Stimulated activated CD4-positive, alpha-beta T cell treated with anti-CD3 and anti-CD28 coated beads, Interleukin-15, amount 100 ng/mL, for 24 hours (primary cell): ENCODE data around the gene PLPPR4.
"Not testable (repeated sequence)": the region's sequence is repeated elsewhere in the genome, so short reads cannot be mapped to it uniquely, and the experiment has no call there.

ENCODE experiments used
- DNase-seq: peaks from one replicate; pipeline ENCODE4 v3.0.0-alpha.2; 2020

The PLPPR4 gene

DNA sequence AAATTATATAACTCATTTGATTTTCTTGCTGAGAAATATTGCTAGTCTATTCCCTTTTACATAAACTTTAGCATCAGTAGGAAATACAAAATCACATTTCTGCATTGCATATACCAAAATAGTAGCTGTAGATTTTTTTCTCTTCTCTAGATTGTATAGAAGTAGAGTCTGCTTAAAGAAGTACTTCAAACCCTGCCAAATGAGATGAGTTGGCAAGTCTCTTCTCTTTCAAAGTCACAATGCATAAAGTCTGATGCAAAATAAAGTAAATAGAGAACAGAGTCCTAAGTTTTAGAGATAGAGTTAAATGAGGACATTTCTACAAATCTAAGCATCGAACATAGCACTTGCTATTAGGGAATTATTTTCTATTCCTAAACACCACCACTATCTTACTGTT is 6.4 kb downstream of the PLPPR4 start:
- DNase-seq, result no peak

DNA sequence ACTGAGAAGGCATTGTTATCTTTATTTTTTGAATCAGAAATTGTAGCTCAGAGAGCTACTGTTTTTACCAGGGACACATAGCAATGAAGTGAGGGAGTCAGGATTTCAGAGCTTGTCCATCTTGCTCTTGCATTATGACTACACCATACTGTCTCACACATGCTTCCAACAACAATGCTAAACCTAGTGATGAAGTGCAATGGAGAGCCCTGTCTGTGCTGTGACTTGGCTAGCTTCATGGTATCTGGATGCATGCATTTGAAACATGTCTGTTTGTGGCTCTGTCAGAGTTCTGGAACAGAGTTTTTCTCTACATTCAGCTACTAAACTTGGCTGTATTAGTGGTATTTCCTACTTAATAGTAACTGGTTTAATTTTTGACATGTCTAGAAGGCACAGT is 7.0 kb downstream of the PLPPR4 start:
- DNase-seq, result no peak

DNA sequence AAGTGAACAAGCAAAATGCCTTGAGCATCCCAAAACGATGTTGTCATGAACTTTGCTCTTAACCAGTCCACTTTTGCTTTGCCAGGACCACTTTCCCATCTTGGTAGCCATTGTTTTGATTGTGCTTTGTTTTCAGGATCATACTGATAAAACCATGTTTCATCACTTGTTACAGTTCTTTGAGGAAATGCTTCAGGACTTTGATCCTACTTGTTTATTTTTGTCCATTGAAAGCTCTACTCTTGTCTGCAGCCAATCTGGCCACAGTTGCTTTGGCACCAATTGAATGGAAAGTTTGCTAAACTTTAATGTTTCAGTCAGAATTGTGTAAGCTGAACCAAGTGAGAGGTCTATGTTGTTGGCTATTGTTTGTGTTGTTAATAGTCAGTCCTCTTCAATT is 12.8 kb downstream of the PLPPR4 start:
- no peak for DNase-seq

- DNase-seq, result no peak
Measured at GRCh38 chr1:99279525-99279924, 15.2 kb downstream of the PLPPR4 start.

DNA sequence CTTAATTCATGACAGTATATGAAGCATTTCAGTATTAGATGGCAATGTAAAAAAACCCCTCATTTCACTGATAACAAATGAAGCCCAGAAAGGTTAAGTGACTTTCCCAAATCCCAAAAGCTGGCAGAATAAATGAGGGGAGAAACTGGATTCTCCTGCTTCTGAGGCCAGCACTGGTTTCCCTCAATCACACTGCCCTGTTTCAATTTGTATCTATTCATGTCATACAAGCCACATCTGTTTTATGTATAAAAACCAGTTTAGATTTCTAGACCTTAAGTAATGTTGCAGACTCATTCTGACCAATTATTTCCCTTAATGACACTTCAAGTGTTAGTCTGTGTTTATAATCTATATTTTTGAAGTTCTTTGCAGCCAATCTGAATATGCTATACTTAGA is 16.8 kb downstream of the PLPPR4 start:
- no peak for DNase-seq

GRCh38 chr1:99282536-99282935 is 18.2 kb downstream of the PLPPR4 start:
- no peak for DNase-seq

DNA sequence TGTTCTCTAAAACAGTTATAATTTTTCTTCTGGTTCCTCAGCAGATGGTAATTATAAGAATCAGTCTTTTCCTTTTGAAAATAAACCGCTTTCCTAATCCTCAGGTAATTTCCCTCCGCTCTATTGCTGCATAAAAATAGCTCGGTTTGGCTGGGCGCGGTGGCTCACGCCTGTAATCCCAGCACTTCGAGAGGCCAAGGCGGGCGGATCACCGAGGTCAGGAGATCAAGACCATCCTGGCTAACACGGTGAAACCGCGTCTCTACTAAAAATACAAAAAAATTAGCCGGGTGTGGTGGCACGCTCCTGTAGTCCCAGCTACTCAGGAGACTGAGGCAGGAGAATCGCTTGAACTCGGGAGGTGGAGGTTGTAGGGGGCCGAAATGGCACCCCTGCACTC is 19.2 kb downstream of the PLPPR4 start:
- not testable (repeated sequence) for DNase-seq

DNA sequence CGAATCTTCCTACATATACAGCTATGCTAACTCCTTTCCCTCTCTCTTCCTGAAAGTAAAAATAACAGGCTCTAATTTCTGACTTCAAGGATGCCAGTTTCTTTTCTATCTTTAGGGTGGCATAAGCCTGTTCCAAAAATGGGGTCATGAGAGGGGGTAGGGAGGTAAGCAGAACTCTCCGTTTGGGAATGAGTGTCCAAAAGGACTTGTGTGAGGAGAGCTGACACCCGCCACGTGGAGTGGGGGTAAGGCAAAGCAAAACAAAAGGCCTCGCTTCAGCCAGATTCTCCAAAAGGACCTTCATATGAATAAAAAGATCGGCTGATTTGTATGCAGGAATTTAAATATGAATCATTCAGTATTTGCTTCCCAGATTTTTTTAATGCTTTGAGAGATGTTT is 28.6 kb downstream of the PLPPR4 start:
- DNase-seq, result no peak

- DNase-seq, result no peak
Measured at GRCh38 chr1:99297923-99298322, 33.6 kb downstream of the PLPPR4 start.

DNA sequence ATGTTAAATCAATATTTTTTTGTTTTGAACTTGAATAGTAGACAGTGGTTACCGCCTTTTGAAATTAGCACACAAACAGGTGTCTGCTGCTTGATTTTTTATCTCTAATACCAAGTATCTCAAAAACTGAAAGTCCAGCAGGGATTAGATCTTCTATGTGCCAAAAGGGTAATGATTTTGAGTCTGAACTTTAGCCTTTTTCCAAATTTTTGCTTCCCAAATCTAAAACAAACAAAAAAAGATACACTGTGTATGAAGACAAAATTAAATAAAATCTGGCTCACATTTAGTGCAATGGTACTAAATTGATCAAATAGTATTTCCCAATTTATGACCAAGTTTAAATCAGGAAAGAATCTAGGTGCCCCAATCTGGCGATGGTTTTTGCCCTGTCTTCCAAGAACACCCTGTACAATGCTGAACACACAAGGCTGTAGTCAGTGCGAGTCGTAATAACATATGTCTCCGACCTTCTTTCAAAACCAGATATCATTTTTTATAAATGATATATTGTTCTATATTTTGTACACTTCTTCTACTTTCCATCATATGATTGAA is 40.5 kb downstream of the PLPPR4 start:
- no peak for DNase-seq

- no peak for DNase-seq
Measured at GRCh38 chr1:99305626-99306025, 41.3 kb downstream of the PLPPR4 start.

DNA sequence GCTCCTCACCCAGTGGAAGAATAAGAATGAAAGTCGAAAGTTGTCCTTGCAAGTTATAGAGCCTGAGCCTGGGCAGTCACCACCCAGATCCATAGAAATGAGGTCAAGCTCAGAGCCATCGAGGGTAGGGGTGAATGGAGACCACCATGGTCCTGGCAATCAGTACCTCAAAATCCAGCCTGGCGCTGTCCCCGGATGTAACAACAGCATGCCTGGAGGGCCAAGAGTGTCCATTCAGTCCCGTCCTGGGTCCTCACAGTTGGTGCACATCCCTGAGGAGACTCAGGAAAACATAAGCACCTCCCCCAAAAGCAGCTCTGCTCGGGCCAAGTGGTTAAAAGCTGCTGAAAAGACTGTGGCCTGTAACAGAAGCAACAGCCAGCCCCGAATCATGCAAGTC is 41.8 kb downstream of the PLPPR4 start:
- DNase-seq, result no peak

GRCh38 chr1:99306644-99307043 is 42.4 kb downstream of the PLPPR4 start:
- DNase-seq, result no peak

GRCh38 chr1:99315305-99315704 is 51.0 kb downstream of the PLPPR4 start:
- no peak for DNase-seq

GRCh38 chr1:99326215-99326949 is 62.1 kb downstream of the PLPPR4 start:
- no peak for DNase-seq

DNA sequence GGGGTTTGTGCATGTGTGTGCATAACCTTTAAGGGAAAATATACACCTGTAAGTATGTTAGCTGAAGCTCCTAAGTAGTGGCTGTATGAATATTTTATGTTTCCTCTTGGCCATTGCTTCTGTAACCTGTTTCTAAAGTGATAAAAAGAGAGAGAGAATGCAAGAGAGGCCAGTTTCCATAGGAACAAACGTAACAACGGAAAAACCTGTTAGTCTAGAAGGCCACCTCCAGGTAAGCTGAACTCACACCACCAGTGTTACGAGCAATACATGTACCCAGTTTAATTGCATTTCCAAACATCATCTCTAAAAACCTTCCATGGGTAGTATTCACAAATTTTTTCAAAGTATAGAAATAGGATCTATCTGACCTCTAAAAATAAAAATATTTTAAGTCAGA is 63.1 kb downstream of the PLPPR4 start:
- no peak for DNase-seq

GRCh38 chr1:99328171-99328570 is 63.9 kb downstream of the PLPPR4 start:
- no peak for DNase-seq

DNA sequence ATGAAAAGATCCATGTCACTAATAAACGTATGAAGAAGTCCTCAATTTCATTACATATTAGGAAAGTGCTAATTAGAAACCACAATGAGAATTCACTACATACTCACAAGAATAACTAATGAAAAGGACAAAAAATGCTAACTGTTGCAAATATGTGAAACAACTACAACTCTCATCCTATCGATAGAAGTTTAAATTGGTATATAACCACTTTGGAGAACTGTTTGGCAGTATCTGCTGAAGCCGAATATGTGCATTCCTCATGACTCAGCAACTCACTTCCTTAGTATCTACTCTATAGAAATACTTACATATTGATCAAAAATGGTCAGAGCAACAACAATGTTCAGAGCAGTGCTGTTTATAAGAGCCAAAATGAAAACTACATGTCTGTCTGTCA is 66.8 kb downstream of the PLPPR4 start:
- no peak for DNase-seq

DNA sequence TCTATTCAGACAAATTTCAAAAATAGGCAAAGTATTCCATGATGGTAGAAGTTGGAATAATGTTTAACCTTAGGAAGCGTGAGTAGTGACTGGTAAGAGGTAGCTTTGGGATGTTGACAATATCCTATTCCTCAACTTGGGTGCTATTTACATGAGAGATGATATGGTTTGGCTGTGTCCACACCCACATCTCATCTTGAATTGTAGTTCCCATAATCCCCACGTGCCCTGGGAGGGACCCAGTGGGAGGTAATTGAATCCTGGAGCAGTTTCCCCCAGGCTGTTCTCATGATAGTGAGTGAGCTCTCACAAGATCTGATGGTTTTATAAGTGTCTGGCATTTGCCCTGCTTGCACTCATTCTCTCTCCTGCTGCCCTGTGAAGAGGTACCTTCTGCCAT is 67.3 kb downstream of the PLPPR4 start:
- DNase-seq, result no peak

DNA sequence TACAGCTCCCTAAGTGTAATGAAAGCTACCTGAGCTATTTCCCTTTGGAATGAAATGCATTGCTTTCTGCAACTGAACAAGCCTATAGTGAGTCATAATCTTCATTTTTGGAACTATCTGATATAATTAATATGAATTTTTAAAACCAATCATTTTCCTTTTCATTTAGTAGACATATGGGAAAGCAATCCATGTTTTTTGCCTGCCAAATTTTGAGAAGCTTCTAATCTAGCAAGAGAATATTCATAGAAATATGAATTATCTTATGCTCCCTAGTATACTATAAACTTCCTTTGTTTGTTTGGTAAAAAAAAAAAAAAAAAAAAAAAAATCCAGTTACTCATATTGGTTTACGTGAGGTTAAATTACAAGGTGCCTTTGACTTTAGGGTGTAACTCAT is 68.3 kb downstream of the PLPPR4 start:
- no peak for DNase-seq

- no peak for DNase-seq
Measured at GRCh38 chr1:99334991-99335390, 70.7 kb downstream of the PLPPR4 start.

DNA sequence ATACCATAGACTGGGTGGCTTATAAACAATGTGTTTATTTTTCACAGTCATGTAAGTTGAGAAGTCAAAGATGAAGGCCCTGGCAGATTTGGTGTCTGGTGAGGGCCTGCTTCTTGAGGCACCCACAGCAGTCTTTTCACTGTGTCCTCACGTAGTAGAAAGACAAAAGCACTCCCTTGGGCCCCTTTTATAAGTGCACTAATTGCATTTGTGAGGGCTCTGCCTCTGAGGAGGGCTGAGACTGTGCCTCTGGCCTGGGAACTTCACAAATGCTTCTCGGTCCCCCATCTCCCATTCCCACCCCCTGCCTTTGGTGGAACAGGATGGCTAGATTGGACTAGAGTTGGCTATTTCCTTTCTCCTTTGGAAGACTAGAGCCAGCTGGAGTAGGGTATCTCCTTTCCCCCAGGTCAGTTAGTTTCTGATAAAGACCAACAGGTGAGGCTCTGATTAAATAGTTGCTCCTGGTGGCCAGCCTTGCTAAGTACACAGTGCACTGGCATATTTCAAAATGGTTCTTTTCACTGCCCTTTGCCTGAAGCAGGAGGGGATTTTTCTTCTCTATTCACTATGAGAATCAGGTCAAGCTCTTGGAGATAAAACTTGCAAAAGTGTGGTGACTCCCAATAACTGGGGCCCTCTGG is 82.9 kb downstream of the PLPPR4 start:
- no peak for DNase-seq

- DNase-seq, result no peak
Measured at GRCh38 chr1:99348397-99349132, 84.3 kb downstream of the PLPPR4 start.

DNA sequence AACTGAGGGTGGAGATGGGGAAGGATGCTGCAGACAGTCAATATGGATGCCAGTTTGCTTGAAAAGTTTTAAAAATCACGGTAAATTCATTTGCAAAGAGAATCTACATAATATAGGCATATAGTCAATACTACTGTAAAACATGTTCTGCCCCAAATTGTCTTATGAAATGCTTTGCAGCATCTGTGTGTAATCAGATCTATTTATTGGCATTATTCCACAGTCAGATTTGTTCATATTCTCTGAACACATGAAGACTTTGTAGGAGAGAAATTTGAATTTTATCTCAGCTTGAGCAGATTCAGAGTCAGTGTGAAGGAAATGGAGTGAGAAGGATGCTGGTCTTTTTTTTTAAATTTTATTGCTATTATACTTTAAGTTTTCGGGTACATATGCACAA is 88.5 kb downstream of the PLPPR4 start:
- no peak for DNase-seq
